ENCODE measurements around the gene NUMBL.

NUMBL gene

DNA sequence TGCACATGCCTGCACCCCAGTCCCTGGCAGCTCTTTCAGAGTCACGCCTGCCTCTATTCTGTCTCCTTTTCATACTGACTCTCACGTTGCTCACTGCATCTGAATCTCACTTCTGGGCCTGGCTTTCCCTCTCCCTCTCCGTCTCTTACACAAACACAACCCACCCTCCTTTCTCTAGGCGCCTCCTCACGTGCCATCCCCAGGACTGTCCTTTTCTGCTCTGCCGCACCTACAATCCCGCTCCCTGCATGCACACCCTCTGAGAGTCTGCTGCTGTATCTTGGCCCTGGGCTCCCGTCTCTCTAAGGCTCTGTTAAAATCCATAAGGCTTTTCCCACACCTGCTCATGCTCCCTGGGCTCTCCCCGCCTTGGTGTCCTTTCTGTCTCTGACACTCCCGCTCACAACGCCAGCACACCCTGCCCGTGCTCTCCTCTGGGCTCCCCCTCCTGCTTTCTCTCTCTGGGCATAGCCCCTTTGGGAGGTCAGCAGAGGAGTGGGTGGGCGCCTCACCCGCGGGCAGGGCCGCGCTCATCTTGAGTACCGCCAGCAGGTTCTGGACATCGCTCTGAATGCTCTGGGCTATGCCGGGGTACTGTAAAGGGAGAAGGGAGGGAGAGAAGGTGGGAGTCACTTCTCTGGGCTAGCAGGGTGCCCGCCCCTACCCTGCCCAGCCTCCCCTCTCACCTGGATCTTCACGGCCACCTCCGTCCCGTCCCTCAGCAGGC lies 12.7 kb upstream of the NUMBL start:
- Mint-ChIP-seq H3K9me3 (no peaks in the 10 kb centered on the region), H3K36me3 (peaks cover 54% of the 10 kb centered on the region), H3K4me1 (no peaks in the 10 kb centered on the region), H3K27me3 (no peaks in the 10 kb centered on the region), H3K4me3 (no peak overlapping the region), H3K27ac (no peak overlapping the region)
- ATAC-seq = no peak

DNA sequence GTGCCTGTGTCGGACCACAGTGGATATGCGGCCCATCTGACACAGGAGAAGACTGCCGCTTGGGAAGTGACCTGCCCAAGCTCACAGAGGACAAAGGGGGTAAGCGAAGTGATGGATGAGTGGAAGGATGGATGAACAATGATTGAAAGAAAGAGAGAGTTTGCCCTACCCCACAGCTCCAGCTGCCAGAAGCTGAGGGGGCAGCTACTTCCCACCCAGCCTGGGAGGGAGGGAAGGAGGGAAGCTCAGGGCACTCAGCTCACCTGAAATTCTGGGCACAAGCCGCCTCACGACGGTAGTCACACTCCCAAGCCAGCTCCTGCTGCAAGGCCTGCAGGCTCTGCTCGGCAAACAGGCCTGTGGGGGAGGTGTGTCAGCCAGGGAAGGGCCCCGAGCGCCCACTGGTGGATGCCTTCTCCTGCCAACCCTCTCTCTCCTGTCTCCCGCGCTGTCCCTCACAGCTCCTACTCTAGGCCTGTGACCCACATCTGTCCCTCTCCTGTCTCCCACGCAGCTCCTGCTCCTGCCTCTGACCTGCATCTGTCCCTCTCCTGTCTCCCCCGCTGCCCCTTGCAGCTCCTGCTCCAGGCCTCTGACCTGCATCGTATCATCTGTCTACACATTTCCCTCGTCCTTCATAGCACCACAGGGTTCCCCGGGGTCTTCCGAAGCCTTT lies 12.0 kb upstream of the NUMBL start:
- H3K4me1 Mint-ChIP-seq = no peaks in the 10 kb centered on the region
- no peaks in the 10 kb centered on the region for H3K27me3 Mint-ChIP-seq
- H3K9me3 Mint-ChIP-seq = no peaks in the 10 kb centered on the region
- no peak overlapping the region for H3K4me3 Mint-ChIP-seq
- H3K36me3 Mint-ChIP-seq = peaks cover 53% of the 10 kb centered on the region
- no peak overlapping the region for H3K27ac Mint-ChIP-seq
- no peak for ATAC-seq

DNA sequence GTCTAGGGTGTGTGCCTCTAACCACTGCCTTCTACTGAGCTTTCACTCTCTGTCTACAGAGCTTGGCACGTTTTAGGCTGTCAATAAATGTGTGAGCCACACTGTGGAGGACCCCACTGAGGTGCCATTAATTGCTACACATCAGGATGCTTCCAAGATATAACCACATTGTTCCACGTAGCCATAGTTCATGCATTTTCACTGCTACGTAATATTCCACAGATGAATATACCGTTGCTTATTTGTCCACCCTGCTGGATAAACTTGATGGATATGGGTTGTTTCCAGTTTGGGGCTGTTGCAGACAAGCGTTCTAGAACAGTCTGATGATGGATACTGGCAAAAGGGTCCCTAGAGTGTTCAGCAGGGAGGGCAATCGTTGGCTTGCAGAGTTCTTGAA lies 11.3 kb upstream of the NUMBL start:
- no peaks in the 10 kb centered on the region for H3K4me1 Mint-ChIP-seq
- no peak overlapping the region for H3K4me3 Mint-ChIP-seq

DNA sequence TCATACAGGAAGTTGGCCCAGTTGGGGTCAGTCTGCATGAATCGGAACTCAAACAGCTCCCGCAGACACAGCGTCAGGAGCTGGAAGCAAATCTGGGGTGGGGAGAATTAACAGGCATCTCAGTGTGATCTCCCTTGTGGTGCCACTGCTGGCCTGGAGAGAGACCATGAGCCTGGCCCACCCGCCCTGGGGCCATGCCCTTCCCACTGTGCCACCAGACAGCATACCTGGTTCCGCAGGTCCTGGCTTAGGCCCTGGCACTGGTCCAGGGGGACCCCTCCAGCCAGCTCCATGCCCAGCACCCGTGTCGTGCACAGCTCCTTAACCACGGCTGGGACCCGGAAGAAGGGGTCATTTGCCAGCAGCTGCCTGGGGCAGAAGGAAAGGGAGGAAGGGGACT lies 9.6 kb upstream of the NUMBL start:
- no peak overlapping the region for H3K4me3 Mint-ChIP-seq
- no peaks in the 10 kb centered on the region for H3K4me1 Mint-ChIP-seq
- ATAC-seq = no peak
- H3K27me3 Mint-ChIP-seq = no peaks in the 10 kb centered on the region
- H3K27ac Mint-ChIP-seq = no peak overlapping the region
- H3K36me3 Mint-ChIP-seq = peaks cover 38% of the 10 kb centered on the region
- no peaks in the 10 kb centered on the region for H3K9me3 Mint-ChIP-seq

More for the DNA sequence above, 11.3 kb upstream of the NUMBL start:
- no peaks in the 10 kb centered on the region for H3K9me3 Mint-ChIP-seq
- ATAC-seq = no peak
- no peak overlapping the region for H3K27ac Mint-ChIP-seq
- H3K27me3 Mint-ChIP-seq = no peaks in the 10 kb centered on the region
- H3K36me3 Mint-ChIP-seq = peaks cover 48% of the 10 kb centered on the region

DNA sequence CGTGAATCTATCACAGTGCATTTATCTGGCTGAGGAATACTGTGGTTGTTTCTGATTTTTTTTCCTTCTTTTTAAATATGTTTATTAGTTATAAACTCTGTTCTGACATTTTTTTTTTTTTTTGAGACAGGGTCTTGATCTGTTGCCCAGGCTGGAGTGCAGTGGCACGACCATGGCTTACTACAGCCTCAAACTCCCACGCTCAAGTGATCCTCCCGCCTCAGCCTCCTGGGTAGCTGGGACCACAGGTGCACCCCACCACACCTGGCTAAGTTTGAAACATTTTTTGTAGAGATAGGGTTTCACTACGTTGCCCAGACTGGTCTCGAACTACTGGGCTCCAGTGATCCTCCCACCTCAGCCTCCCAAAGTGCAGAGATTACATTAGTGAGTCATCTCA lies 6.6 kb upstream of the NUMBL start:
- Mint-ChIP-seq H3K36me3 (peaks cover 26% of the 10 kb centered on the region), H3K27me3 (no peaks in the 10 kb centered on the region), H3K27ac (no peak overlapping the region), H3K4me3 (no peak overlapping the region), H3K9me3 (no peaks in the 10 kb centered on the region), H3K4me1 (no peaks in the 10 kb centered on the region)
- ATAC-seq = no peak

DNA sequence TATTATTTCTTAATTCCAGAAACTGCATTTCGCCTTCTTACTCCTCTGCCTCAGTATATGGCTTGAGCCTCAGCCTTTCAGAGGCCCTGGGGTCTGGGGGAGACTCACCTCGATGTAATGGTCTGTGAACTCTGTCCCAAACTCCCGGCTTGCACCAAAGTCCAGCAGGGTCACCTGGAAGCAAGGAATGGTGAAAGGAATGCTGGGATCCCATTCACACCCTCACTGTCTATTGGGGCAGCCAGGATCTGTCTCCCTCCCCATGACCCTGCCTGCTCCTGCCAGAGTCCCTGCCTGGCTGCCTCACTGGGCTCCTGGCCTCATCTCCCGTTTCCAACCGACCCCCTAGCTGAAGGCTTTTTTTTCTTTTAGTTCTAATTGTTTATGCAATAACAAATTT lies 5.4 kb upstream of the NUMBL start:
- H3K27ac Mint-ChIP-seq = no peak overlapping the region
- peaks cover 18% of the 10 kb centered on the region for H3K36me3 Mint-ChIP-seq
- H3K4me3 Mint-ChIP-seq = no peak overlapping the region
- no peak for ATAC-seq
- no peaks in the 10 kb centered on the region for H3K9me3 Mint-ChIP-seq
- no peaks in the 10 kb centered on the region for H3K27me3 Mint-ChIP-seq
- H3K4me1 Mint-ChIP-seq = peaks cover 10% of the 10 kb centered on the region

DNA sequence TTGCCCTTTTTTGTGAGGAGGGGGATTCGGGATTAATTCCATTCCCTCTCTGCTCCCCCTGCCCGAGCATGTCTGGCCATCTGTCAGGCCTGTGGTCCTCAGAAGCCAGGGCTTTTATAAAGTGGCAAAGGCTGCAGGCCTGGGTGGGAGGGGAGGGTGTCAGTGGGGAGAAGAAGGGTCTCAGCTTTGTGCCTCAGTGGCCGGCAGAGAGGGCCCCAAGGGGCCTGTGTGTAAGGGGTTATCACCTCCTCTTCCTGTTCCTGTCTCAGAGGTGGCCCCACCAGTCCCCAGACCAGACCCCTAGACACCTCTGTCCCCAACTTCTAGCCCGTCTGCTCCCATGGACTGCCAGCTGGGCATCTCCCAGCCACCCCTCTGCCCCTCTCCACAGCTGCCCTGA lies 3.4 kb upstream of the NUMBL start:
- peak overlapping the region; percentile 5 for H3K27ac Mint-ChIP-seq
- no peaks in the 10 kb centered on the region for H3K27me3 Mint-ChIP-seq
- H3K4me3 Mint-ChIP-seq = no peak overlapping the region
- peaks cover 10% of the 10 kb centered on the region for H3K4me1 Mint-ChIP-seq
- H3K9me3 Mint-ChIP-seq = no peaks in the 10 kb centered on the region
- H3K36me3 Mint-ChIP-seq = peaks cover 14% of the 10 kb centered on the region
- ATAC-seq = no peak

DNA sequence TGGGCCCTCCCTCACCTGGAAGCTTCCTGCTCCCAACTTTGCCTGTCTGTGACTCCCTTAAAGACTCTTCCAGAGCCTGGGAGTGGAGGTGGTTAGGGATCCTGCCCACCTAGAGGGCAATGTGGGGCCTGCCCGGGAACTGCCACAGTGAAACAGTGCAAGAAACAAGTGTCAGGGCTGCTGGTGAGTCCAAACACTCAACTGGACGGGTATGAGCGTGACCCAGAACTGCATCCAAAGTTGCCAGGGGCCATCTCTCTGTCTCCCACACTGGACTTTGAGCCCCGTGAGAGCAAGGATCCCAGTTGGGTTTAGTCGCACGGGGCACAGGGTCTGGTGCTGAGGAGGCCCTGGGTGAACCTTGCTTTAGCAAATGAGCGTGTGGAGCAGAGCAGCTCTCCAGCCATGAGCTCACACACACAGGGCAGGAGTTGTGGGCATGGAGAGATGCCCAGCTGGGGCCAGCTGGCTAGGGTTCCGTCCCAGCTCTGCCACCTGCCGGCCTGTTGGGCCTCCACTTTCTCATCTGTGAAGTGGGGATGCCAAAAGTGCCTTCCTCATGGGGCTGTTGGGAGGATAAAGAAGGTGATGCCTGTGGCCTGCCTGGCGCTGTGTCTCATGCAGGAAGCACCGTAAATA lies 2.8 kb upstream of the NUMBL start:
- H3K27me3 Mint-ChIP-seq = no peaks in the 10 kb centered on the region
- H3K4me3 Mint-ChIP-seq = no peak overlapping the region
- peaks cover 10% of the 10 kb centered on the region for H3K4me1 Mint-ChIP-seq
- no peaks in the 10 kb centered on the region for H3K9me3 Mint-ChIP-seq
- ATAC-seq = no peak
- peak overlapping the region; percentile 1 for H3K27ac Mint-ChIP-seq
- peaks cover 14% of the 10 kb centered on the region for H3K36me3 Mint-ChIP-seq

DNA sequence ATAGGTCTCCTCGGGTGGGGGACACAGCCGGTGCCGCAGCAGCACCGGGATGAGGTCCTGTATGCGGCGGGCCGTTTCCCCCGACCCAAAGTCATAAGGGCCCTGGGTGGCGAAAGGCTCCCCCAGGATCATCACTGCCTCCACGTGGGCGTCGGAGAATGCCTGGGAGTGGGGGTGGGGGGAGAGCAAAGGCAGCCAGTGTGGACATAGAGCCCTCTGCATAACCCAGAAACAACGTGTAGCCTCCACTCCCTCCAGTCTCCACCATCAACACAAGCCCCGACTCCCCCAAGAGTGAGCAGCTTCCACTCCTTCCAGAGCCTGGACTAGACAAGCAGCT lies 1.7 kb upstream of the NUMBL start:
- H3K36me3 Mint-ChIP-seq = peaks cover 14% of the 10 kb centered on the region
- peaks cover 10% of the 10 kb centered on the region for H3K4me1 Mint-ChIP-seq
- no peak overlapping the region for H3K4me3 Mint-ChIP-seq
- H3K27me3 Mint-ChIP-seq = no peaks in the 10 kb centered on the region
- no peak for ATAC-seq
- no peaks in the 10 kb centered on the region for H3K9me3 Mint-ChIP-seq
- H3K27ac Mint-ChIP-seq = peak overlapping the region; percentile 1

DNA sequence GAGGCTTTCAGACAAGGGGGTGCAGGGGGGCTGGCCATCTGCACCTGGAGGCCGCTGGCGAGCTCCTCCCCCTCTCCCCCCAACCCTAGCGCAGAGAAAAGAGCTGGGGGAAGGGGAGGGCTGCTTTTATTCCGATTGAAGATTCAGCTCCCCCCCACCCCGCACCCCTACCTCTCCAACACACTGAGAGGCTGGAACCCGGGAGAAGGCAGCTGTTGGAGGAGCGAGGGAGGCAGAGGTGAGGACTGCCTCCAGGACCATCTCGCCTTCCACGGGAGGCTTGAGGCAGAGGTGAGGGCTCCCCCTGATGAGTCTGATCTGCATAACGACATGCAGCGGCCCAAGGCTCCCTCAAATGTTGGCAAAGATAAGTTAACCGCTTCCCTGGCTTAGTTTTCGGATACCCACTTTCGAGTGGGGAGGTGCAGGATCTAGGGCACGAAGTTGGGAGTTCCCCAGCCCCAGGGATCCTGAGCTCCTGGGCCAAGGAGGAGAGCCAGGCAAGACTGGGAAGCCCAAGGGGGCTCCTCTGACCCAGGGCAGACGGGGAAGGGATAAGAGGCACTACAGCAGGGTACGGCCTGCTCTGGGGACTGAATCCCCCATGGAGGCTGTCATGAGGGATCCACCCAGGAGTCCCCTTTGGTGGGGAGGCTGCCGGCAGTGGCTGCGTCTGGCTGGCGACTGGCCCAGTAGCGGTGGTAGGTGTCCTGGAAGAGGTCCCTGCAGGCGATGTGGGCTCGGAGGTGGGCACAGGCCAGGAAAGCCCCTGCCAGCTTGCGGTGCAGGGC lies 1.2 kb upstream of the NUMBL start:
- Mint-ChIP-seq H3K9me3 (no peaks in the 10 kb centered on the region), H3K36me3 (peaks cover 14% of the 10 kb centered on the region), H3K4me3 (peak overlapping the region; percentile 92), H3K27me3 (no peaks in the 10 kb centered on the region), H3K27ac (peak overlapping the region; percentile 83), H3K4me1 (peaks cover 10% of the 10 kb centered on the region)
- ATAC-seq = no peak

DNA sequence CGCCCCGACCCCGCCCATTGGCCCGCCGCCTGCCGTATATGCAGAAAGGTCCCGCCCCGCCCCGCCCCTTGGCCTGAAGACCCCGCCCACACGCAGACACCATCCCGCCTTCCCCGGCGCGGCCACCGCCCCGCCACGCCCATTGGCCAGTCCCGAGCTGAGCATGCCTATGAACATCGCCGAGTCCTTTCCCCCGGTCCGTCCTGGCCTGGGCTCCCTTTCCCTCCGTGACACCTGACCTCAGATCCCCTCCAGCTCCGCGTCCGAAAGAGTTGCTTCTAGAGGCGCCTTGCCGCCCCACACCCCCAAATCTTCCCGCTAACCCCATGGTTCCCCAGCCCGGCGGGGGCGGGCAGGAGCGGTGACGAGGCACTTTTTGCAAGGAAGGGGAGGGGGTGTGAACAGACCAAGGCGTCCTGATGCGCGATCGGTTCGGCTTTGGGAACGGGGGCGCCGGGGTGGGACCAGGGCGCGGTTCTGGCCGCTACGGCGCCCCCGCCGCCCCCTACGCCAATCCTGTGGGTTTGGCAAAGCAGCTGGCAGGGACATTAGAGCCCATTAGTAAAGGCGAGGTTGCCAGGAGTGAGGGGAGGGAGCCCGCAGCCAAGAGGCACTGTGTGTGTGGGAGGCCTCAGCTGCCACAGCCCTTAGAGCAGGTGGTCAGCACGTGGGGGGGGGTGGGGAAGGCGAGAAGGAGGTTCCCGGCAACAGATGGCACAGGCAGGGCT lies 406 bp upstream of the NUMBL start:
- ATAC-seq = peak; percentile 81
- H3K4me3 Mint-ChIP-seq = peak overlapping the region; percentile 92
- H3K36me3 Mint-ChIP-seq = peaks cover 22% of the 10 kb centered on the region
- H3K27me3 Mint-ChIP-seq = no peaks in the 10 kb centered on the region
- peaks cover 10% of the 10 kb centered on the region for H3K4me1 Mint-ChIP-seq
- no peaks in the 10 kb centered on the region for H3K9me3 Mint-ChIP-seq
- H3K27ac Mint-ChIP-seq = peak overlapping the region; percentile 83

DNA sequence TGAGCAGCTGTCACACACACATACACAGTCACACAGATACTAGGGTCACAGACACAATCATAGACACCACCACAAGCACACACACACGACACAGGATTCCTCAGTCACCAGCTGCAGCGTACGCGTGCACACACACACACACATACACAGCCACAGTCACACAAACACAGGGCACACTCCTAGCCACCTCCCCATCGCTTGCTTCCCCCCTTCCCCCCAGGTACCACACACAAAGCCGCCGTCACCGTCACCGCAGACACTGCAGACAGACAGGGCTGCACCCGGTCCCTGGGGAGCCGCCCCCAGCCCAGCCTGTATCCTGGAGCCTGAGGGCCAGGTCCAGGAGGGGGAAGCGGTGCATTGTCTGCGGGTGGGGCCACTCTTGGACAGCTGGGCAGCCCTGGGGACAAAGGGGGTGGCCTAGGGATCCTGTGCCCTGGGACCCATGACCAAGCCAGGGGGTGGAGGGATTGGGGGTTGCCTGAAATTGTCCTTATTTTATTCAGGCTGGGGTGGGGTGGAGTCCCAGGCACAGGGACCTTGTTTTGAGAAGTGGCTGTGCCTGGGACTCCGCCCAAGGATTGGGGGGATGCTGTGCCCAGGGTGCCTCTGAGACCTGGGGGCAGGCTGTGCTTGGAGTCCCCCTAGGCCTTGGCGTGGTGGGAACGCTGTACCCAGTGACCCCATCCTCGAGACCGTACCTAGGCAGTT lies 957 bp downstream of the NUMBL start:
- H3K4me1 Mint-ChIP-seq = peaks cover 10% of the 10 kb centered on the region
- H3K9me3 Mint-ChIP-seq = no peaks in the 10 kb centered on the region
- H3K4me3 Mint-ChIP-seq = peak overlapping the region; percentile 54
- no peak overlapping the region for H3K27ac Mint-ChIP-seq
- H3K36me3 Mint-ChIP-seq = peaks cover 34% of the 10 kb centered on the region
- no peaks in the 10 kb centered on the region for H3K27me3 Mint-ChIP-seq
- peak; percentile 49 for ATAC-seq

DNA sequence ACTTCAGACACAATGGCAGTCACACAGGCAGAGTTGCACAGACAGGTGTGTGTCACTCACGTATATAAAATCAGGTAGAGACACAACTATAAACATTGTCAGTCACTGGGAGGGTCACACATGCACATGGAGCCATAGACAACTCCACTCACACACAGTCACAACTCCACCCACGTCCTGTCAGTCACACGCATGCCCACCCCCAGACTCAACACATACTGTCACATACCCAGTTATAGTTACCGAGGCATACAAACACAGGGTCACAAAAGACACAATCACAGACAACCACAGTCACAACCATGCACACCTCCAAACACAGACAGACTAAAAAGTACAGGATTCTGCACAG lies 1.5 kb downstream of the NUMBL start:
- Mint-ChIP-seq H3K9me3 (no peaks in the 10 kb centered on the region), H3K27ac (no peak overlapping the region), H3K27me3 (no peaks in the 10 kb centered on the region), H3K4me1 (peaks cover 10% of the 10 kb centered on the region), H3K4me3 (no peak overlapping the region), H3K36me3 (peaks cover 33% of the 10 kb centered on the region)
- ATAC-seq = no peak

DNA sequence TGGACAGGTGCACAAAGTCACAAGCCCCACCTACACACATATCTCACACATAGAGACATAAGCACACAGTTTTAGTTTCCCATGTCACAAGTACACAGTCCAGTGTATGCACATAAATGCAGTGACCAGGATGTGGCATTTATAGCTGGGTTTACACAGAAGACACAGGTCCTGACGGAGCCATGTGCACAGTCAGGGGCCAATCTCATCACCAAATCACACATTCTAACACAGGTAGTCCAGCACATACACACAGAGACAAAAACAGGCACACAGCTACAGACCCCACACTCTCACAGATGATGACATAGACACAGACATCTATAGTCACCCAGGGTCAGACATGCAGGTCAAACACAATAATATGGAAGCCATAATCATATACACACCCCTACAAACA lies 2.1 kb downstream of the NUMBL start:
- H3K4me1 Mint-ChIP-seq = peaks cover 10% of the 10 kb centered on the region
- peaks cover 31% of the 10 kb centered on the region for H3K36me3 Mint-ChIP-seq
- no peaks in the 10 kb centered on the region for H3K27me3 Mint-ChIP-seq
- no peak overlapping the region for H3K27ac Mint-ChIP-seq
- no peak overlapping the region for H3K4me3 Mint-ChIP-seq
- ATAC-seq = no peak
- no peaks in the 10 kb centered on the region for H3K9me3 Mint-ChIP-seq
